Activated B cell treated with CpG ODN at 0.5 μM for 24 hours (primary cell): ENCODE results near the gene F5. TPM values are rescaled to one million over a fixed set of nuclear protein-coding genes. Genes with fewer than 3 reads are reported as not detected.

ENCODE experiments used
- ATAC-seq: fragments of 200-7000 bp; cut with Tn5 transposase; one replicate; pipeline ENCODE4 v1.10.0; 2021; ENCODE audit warnings: low read depth, mild to moderate bottlenecking, moderate library complexity
- CTCF ChIA-PET: fragments of 350-600 bp; sonication (Branson Sonifier 250); formaldehyde crosslinking; loops from one replicate; lab custom pipeline; 2021; ENCODE audit warnings: antibody characterized with exemption; lab: Charles Lee
- POLR2A ChIA-PET: fragments of 350-600 bp; sonication (Branson Sonifier 250); formaldehyde crosslinking; loops from one replicate; lab custom pipeline; 2021; ENCODE audit warnings: antibody characterized with exemption; lab: Charles Lee
- DNase-seq: peaks from one replicate; pipeline ENCODE4 v3.0.0; 2022
- H3K27ac Mint-ChIP-seq: one replicate; pipeline ENCODE4 v1.8.0; 2020; ENCODE audit warnings: mixed read lengths
- H3K27me3 Mint-ChIP-seq: one replicate; pipeline ENCODE4 v1.8.0; 2021; ENCODE audit warnings: mixed read lengths
- H3K36me3 Mint-ChIP-seq: one replicate; pipeline ENCODE4 v1.8.0; 2021; ENCODE audit warnings: low read depth, mixed read lengths
- H3K4me1 Mint-ChIP-seq: one replicate; pipeline ENCODE4 v1.8.0; 2021; ENCODE audit warnings: mixed read lengths
- H3K4me3 Mint-ChIP-seq: one replicate; pipeline ENCODE4 v1.8.0; 2020; ENCODE audit warnings: mild to moderate bottlenecking, mixed read lengths
- H3K9me3 Mint-ChIP-seq: one replicate; pipeline ENCODE4 v1.8.0; 2020; ENCODE audit warnings: mixed read lengths
- CTCF ChIP-seq: fragments of 200-600 bp; IDR thresholded peaks from one replicate; pipeline ENCODE4 v1.8.0; 2022; ENCODE audit warnings: antibody characterized with exemption, mild to moderate bottlenecking
- intact Hi-C: fragments of 100-400 bp; cut with micrococcal nuclease; formaldehyde crosslinking; loops from one replicate; pipeline ENCODE4 v1.15.1; 2024
- total RNA-seq: library from RNA; stranded (reverse); gene quantifications from 2 replicates; pipeline ENCODE4 v1.2.3, GENCODE V29; 2022

Gene F5
- total RNA-seq, 1 donor from 2014 or later: 0.67 TPM

GRCh38 chr1:169523904-169524303 lies 62.4 kb downstream of the F5 start:
- ChIA-PET CTCF (no interaction called here), POLR2A (no interaction called here)
- no peak overlapping the region for H3K4me3 Mint-ChIP-seq
- H3K27ac Mint-ChIP-seq: no peak overlapping the region
- no peak for DNase-seq
- ATAC-seq: no peak
- no peak for TF ChIP-seq CTCF
- H3K4me1 Mint-ChIP-seq: peaks cover 7% of the 10 kb centered on the region
- H3K9me3 Mint-ChIP-seq: no peaks in the 10 kb centered on the region
- no peaks in the 10 kb centered on the region for H3K27me3 Mint-ChIP-seq
- H3K36me3 Mint-ChIP-seq: no peaks in the 10 kb centered on the region
- intact Hi-C loops: no loop called here

GRCh38 chr1:169521226-169521625 lies 65.1 kb downstream of the F5 start:
- Mint-ChIP-seq H3K9me3 (no peaks in the 10 kb centered on the region), H3K36me3 (no peaks in the 10 kb centered on the region)
- CTCF ChIA-PET: no interaction called here

GRCh38 chr1:169517558-169518186 lies 68.6 kb downstream of the F5 start:
- H3K36me3 Mint-ChIP-seq: no peaks in the 10 kb centered on the region
- no peak for TF ChIP-seq CTCF
- CTCF ChIA-PET: no interaction called here
- H3K27ac Mint-ChIP-seq: no peak overlapping the region
- no peaks in the 10 kb centered on the region for H3K9me3 Mint-ChIP-seq
- POLR2A ChIA-PET: no interaction called here
- H3K4me3 Mint-ChIP-seq: no peak overlapping the region
- H3K27me3 Mint-ChIP-seq: no peaks in the 10 kb centered on the region
- H3K4me1 Mint-ChIP-seq: no peaks in the 10 kb centered on the region
- intact Hi-C loops: no loop called here
- no peak for ATAC-seq
- DNase-seq: no peak

More at GRCh38 chr1:169521226-169521625, 65.1 kb downstream of the F5 start:
- ATAC-seq (no peak), DNase-seq (no peak)
- Mint-ChIP-seq H3K4me1 (no peaks in the 10 kb centered on the region), H3K4me3 (no peak overlapping the region), H3K27ac (no peak overlapping the region), H3K27me3 (no peaks in the 10 kb centered on the region)
- no peak for TF ChIP-seq CTCF
- intact Hi-C loops: no loop called here
- POLR2A ChIA-PET: no interaction called here

GRCh38 chr1:169515641-169516040 lies 70.6 kb downstream of the F5 start:
- ChIA-PET CTCF (no interaction called here), POLR2A (no interaction called here)
- H3K4me1 Mint-ChIP-seq: no peaks in the 10 kb centered on the region
- no peak overlapping the region for H3K4me3 Mint-ChIP-seq
- H3K36me3 Mint-ChIP-seq: no peaks in the 10 kb centered on the region
- ATAC-seq: no peak
- H3K27me3 Mint-ChIP-seq: no peaks in the 10 kb centered on the region
- TF ChIP-seq CTCF: no peak
- no peaks in the 10 kb centered on the region for H3K9me3 Mint-ChIP-seq
- intact Hi-C loops: no loop called here
- DNase-seq: no peak
- H3K27ac Mint-ChIP-seq: no peak overlapping the region

- no peak for ATAC-seq
- POLR2A ChIA-PET: no interaction called here
- H3K27ac Mint-ChIP-seq: no peak overlapping the region
These were observed 71.6 kb downstream of the F5 start for GRCh38 chr1:169514566-169515270.

More at GRCh38 chr1:169514566-169515270, 71.6 kb downstream of the F5 start:
- H3K4me1 Mint-ChIP-seq: no peaks in the 10 kb centered on the region
- H3K36me3 Mint-ChIP-seq: no peaks in the 10 kb centered on the region
- no peak for TF ChIP-seq CTCF
- intact Hi-C loops: no loop called here
- no peaks in the 10 kb centered on the region for H3K27me3 Mint-ChIP-seq
- H3K9me3 Mint-ChIP-seq: no peaks in the 10 kb centered on the region
- DNase-seq: no peak
- CTCF ChIA-PET: no interaction called here
- H3K4me3 Mint-ChIP-seq: no peak overlapping the region
